Motor neuron (in vitro differentiated cells): Measurements from ENCODE around the gene C10orf67. TPM values are rescaled to one million over a fixed set of nuclear protein-coding genes. Genes with fewer than 3 reads are reported as not detected.

Experiments used
- ATAC-seq, 8 experiments: fragments of 200-7000 bp; cut with Tn5 transposase; replicated peaks in 6 of 8; 2 replicates each; pipeline ENCODE4 v1.8.0; 2021; ENCODE audit warnings: mild to moderate bottlenecking in 8 of 8, moderate library complexity in 8 of 8
- H3K27ac ChIP-seq, 2 donors: fragments of 250-450 bp; sonication (Bioruptor Pico); 2 replicates each; pipeline ENCODE4 v1.9.0; 2021; ENCODE audit warnings: antibody characterized with exemption in 2 of 2, mild to moderate bottlenecking in 2 of 2, moderate library complexity in 1 of 2
- H3K4me1 ChIP-seq, 2 donors: fragments of 250-450 bp; sonication (Bioruptor Pico); replicated peaks in 1 of 2; 2 replicates each; pipeline ENCODE4 v1.6.1; 2021; ENCODE audit warnings: antibody characterized with exemption in 2 of 2, mild to moderate bottlenecking in 2 of 2, moderate library complexity in 1 of 2
- H3K4me3 ChIP-seq, 5 donors: fragments of 250-450 bp; sonication (Bioruptor Pico); 2 replicates each; pipeline ENCODE4 v1.9.0; 2021; ENCODE audit warnings: antibody characterized with exemption in 5 of 5, mild to moderate bottlenecking in 5 of 5, moderate library complexity in 4 of 5
- WGBS, 10 experiments: fragments of 450-650 bp; shearing (Covaris generic); methylation state at CpG; one replicate each; pipeline ENCODE4 v1.0.0; 2022; 5-methylcytosine and 5-hydroxymethylcytosine counted together
- in situ Hi-C, 9 experiments: fragments of 400-800 bp; cut with MboI; loops; one replicate each; pipeline ENCODE4 v1.15.0; 2021; ENCODE audit warnings: low sequenced_read_pairs in 9 of 9, low pct_unique_long_range_greater_than_20kb in 2 of 9; ENCODE audit not compliant: unreplicated experiment in 9 of 9
- total RNA-seq, 8 experiments: library from RNA; unstranded; fragments of 300-600 nt; gene quantifications; 2 replicates each; pipeline versions ENCODE4 v1.2.3 to v1.2.4, GENCODE V29; 2022

C10orf67 gene
- total RNA-seq, 8 experiments from 2014 or later, result 0.11 to 0.63 (median 0.45) TPM; not detected in 2

DNA sequence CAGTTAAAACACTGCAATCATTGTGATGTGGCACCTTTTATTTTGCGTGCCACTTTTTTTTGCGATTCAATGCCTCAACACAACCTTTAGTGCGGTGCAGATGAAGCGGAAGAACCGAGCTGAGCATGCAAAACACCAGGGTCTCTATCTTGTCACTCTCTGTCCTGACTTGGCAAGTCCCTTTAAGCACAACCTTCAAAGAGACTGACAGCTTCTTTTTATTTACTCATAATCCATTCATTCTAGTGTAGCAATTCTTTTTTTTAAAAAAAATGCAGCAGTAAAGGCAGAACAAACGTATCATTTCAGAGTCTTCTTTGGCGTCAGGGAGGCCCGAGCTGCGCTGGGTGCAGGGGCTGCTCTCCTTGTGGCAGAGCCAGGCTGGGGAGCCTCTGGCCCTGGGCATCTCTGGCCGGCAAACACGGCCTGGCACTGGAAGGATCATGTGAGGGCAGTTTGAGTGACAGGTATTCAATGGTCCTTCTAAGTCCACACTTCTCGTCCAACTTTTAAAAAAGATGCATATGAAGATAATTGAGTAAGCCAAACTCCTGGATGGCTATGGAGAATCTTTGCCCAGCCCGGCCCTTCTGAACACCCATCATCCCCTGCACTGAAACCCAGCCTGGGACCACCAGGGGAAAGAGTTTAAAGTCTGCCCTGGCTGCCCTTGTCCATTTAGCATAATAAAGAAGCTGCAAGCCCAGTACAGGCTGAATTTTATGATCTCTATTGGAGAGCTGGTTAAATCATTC, 148.6 kb downstream of the C10orf67 start:
- in situ Hi-C loops, result no loop called here
- WGBS, 10 experiments, result 0 to 18% (median 9%) methylated on average over 3 to 13 of the region's 13 CpGs; no CpG with 5 or more reads in 1 of the 10 experiments
- H3K4me1 ChIP-seq, result peaks cover 8 to 21% of the 10 kb centered on the region in 2 donors
- no peak overlapping the region for H3K4me3 ChIP-seq
- no peak overlapping the region for H3K27ac ChIP-seq
- ATAC-seq, result no peak

DNA sequence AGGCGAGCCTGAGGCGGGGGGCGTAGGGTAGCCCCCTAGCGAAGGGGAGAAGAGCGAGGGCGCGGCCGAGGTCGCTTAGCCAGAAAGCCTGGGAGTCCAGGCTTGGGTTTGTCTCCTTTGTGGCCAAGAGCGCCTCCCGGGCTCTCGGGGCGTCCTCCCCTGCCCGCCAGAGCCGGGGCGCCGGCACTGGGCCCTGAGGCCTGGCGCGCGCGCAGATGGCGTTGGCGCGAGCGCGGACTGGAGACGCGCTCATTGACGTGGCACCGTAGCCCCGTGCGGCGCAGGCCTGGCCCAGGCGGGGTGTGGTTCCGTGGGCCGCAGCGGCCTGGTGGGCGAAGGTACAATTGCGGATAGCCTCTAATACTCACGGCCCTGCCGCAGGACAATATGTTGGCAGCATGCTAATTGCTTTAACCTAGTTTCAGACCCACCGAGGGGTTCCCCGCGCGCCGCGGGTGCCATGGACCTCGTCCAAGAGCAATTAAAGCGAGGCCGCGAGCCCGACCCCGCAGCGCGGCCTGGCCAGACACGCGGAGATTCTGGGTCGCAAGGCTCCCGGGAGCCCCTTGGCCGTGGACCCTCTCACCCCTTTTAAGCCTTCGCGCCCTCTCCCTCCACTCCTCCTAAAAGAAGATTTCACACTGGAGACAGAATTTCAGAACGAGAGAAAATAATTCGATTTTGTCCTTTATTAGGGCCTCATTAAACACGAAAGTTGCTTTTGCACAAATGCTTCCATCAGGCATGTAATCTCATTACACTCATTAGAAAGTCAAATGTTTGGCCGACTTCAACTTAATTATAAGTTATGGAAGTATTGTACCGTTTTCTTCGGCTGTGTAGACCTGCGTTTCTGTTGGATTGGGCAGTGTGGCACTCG, 149.4 kb downstream of the C10orf67 start:
- peaks cover 10 to 22% of the 10 kb centered on the region in 2 donors for H3K4me1 ChIP-seq
- peak in 6 of 8 experiments; percentile 18 to 69 (median 41) for ATAC-seq
- H3K27ac ChIP-seq, result no peak overlapping the region
- in situ Hi-C loops, result no loop called here
- peak overlapping the region in 4 of 5 donors; percentile 5 to 23 (median 13) for H3K4me3 ChIP-seq
- 3 to 40% (median 12%) methylated on average over 1 to 27 of the region's 70 CpGs for WGBS, 10 experiments

DNA sequence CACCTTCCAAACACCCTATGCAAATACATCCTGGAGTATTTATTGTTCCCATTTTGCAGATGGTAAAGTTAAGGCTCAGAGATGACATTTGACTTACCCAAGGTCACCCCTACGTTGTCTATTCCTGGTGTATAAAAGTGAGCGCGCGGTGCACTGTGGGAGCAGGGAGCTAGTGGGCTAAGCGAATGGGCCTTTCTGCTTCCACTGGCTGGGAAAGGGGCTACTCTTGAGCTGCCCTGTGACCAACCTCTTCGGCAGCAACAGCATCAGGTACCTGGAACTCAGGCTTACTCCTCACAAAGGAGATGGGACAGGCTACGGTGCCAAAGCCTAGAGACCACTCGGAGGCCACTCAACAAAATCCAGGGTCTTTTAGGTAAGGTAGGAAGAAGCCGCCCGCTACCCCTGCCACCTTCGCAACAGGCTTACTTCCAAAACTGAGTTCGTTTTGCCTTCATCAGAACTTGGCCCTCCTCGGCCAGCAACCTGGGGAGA, 150.1 kb downstream of the C10orf67 start:
- 0 to 32% (median 5%) methylated on average over 1 to 8 of the region's 13 CpGs; no CpG with 5 or more reads in 2 of the 10 experiments for WGBS, 10 experiments
- H3K4me3 ChIP-seq, result peak overlapping the region in 2 of 5 donors; percentile 20 to 23
- no peak for ATAC-seq
- H3K27ac ChIP-seq, result no peak overlapping the region
- in situ Hi-C loops, result no loop called here
- H3K4me1 ChIP-seq, result peaks cover 10 to 22% of the 10 kb centered on the region in 2 donors

DNA sequence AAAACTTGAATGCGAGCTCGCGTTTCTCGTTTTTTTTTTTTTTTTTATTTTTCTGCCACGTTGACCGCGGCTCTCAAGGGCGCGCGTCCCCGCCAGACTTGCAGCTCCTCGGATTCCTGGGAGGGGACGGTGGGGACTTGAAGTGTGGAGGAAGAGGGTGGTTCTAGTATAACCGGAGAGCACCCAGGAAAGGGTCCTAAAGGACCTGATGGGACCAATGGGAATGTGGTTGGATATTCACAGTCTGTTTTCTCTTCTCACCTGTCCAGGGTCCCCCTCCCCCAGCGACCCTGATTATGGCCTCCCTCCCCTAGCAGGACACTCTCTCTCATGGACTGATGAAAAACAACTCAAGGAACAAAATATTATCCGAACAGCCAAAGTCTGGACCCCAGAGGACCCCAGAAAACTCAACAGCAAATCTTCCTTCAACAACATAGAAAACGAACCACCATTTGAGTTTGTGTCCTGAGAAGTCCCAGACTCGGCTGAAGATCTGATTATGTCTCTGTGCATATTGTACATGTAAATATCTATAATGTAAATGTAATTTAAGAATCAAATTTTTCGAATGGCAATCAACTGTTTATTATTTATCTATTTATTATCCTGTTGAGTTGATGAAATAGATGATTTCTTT, 151.0 kb downstream of the C10orf67 start:
- Histone ChIP-seq H3K4me1 (peaks cover 10 to 22% of the 10 kb centered on the region in 2 donors), H3K27ac (no peak overlapping the region), H3K4me3 (no peak overlapping the region)
- 0 to 32% (median 7%) methylated on average over 1 to 6 of the region's 19 CpGs for WGBS, 10 experiments
- no peak for ATAC-seq
- in situ Hi-C loops, result no loop called here

DNA sequence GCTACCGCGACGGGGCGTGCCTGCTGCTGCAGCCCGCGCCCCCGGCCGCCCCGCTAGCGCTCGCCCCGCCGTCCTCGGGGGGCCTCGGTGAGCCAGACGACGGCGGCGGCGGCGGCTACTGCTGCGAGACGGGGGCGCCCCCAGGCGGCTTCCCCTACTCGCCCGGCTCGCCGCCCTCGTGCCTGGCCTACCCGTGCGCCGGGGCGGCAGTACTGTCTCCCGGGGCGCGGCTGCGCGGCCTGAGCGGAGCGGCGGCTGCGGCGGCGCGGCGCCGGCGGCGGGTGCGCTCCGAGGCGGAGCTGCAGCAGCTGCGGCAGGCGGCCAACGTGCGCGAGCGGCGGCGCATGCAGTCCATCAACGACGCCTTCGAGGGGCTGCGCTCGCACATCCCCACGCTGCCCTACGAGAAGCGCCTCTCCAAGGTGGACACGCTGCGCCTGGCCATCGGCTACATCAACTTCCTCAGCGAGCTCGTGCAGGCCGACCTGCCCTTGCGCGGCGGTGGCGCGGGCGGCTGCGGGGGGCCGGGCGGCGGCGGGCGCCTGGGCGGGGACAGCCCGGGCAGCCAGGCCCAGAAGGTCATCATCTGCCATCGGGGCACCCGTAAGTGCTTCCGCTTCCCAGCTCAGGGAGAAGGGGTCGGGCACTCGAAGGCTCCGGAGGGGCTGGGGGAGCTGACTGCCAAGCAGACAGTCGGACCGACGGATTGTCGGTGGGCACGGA, 151.7 kb downstream of the C10orf67 start:
- in situ Hi-C loops, result no loop called here

DNA sequence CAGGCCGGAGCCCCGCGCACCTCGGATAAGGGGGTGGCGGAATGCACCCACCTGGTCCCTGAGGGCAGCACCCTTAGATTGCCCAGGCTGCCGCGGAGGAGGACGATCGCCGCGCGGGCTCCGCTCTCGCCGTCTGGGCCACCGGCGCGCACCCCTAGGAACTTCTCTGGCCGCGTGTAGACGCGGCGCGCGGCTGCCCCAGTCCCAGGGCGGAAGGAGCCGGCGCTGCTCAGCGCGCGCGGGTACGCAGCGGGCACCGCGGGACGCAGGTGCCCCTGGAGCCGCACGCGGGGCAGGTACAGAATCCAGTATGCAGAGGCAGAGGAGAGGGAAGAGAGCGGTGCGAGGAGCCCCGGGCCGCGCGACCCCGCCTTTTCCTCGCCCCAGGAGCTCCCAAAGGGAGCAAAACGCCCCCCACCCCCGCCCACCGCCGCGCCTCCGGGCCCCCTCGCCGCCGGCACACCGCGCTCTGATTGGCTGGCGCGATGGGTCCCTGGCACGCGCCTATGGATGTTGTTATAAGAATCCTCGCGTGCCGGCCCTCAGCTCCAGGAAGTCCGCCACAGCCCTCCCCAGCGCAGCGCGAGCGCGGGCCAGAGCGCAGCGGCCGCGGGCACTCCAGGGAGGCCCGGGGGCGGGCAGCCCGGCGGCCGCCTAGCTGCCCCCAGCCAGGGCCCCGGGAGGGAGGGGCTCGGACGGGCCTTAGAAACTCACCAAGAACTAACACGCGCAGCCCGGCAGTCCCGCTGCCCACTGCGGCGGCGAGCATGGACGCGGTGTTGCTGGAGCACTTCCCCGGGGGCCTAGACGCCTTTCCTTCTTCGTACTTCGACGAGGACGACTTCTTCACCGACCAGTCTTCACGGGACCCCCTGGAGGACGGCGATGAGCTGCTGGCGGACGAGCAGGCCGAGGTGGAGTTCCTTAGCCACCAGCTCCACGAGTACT, 152.6 kb downstream of the C10orf67 start, which contains the start of gene PTF1A:
PTF1A (plus strand) TSS at position 549 of the 948 bp plus-strand sequence; CDS start at position 768, 219 bp downstream.
- H3K4me3 ChIP-seq, result peak within 1 kb of the TSS in 4 of 5 donors; percentile 6 to 25 (median 14)
- peaks cover 10 to 22% of the 10 kb centered on the region in 2 donors for H3K4me1 ChIP-seq
- ATAC-seq, result peak in 6 of 8 experiments; percentile 35 to 60 (median 54)
- 0 to 5% (median 1%) methylated on average over 1 to 13 of the region's 107 CpGs; no CpG with 5 or more reads in 7 of the 10 experiments for WGBS, 10 experiments
- in situ Hi-C loops, result no loop called here
- H3K27ac ChIP-seq, result no peak within 1 kb of the TSS

More for the DNA sequence above, 151.7 kb downstream of the C10orf67 start:
- 0 to 2% (median 1%) methylated on average over 1 to 16 of the region's 100 CpGs; no CpG with 5 or more reads in 7 of the 10 experiments for WGBS, 10 experiments
- ATAC-seq, result peak in 7 of 8 experiments; percentile 45 to 76 (median 57)
- H3K4me1 ChIP-seq, result peaks cover 10 to 22% of the 10 kb centered on the region in 2 donors
- peak overlapping the region in 3 of 5 donors; percentile 6 to 25 (median 17) for H3K4me3 ChIP-seq
- no peak overlapping the region for H3K27ac ChIP-seq

DNA sequence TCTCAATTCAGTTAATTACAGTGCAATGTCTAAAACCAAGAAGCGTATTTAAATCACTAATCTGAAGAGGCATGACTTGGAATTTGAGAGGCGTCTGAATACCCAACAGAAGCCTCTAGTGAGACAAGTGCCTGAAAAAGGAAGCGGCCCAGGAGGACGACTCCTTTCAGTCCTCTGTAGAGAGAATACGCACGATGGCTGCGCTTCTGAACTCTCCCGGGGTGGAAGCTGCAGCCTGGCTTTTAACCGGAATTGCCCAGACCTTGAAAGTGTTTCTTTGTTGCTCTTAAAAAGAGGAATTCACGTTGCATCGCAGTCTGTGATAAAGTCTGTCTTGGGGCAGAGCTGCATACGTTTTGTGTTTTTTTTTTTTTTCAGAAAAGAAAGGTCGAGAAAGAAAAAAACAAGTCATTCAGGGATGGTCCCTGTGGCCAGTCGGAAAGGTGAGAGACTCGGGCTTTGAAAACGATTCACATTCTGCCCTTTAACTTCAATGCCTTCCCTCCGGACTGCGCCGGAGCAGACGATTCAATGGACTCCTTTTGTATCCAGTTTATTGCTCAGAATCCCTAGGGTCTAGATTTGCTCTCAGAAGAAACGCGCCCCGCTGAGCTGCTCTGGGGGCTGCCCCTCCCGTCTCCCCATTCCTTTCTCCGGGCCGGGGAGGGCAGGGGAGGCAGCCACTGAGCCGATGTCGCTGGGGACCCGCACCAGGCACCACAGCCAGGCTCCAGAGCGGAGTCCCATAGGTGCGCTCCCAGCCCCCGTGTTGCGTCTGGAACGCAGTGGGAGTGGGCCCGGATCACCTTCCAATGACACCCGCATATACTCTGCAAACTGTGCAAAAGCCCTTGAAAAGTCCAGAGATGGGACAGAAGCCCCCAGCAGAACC, 153.5 kb downstream of the C10orf67 start:
- WGBS, 10 experiments, result 0 to 25% (median 2%) methylated on average over 4 to 26 of the region's 36 CpGs; no CpG with 5 or more reads in 1 of the 10 experiments
- Histone ChIP-seq H3K4me3 (no peak overlapping the region), H3K27ac (no peak overlapping the region), H3K4me1 (peaks cover 10 to 22% of the 10 kb centered on the region in 2 donors)
- peak in 2 of 8 experiments; percentile 9 to 14 for ATAC-seq
- in situ Hi-C loops, result no loop called here

DNA sequence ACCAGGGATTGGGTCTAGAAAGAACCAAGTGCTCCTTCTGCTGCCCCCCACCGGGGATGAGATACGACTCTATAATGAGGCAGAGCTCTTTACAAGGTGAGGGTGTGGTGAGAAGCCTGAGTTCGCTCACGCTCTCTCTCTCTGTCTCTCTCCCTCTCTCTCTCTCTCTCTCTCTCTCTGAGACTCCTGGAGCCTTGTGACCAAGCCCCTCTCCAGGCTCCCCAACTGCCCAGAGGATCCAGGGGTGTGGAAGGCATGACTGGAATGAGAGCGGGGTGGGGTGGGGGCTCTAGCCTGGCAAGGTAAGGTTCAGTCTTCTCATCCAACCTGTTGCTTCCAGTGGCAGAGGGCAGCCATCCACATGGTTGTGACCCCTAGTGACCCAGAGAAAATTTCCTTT, 155.6 kb downstream of the C10orf67 start:
- no peak for ATAC-seq
- Histone ChIP-seq H3K27ac (no peak overlapping the region), H3K4me3 (no peak overlapping the region), H3K4me1 (peaks cover 9 to 13% of the 10 kb centered on the region in 2 donors)
- in situ Hi-C loops, result no loop called here
- 0 to 60% (median 31%) methylated on average over 1 to 4 of the region's 5 CpGs; no CpG with 5 or more reads in 6 of the 10 experiments for WGBS, 10 experiments

DNA sequence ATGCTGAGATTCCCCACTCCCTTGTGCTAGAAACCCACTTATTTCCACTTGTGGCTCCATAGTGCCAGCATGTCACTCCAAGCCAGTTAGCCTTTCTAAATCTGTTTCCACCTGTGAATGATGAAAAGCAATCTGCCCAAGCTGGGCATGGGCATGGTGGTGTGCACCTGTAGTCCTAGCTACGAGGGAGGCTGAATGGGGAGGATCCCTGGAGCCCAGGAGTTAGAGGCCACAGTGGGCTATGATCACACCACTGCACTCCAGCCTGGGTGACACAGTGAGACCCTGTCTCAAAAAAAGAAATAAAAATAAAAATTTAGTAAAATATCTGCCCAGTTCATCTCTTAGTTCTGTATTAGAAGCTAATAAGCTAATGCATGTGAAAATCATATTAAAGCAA, 157.4 kb downstream of the C10orf67 start:
- WGBS, 10 experiments, result 63 to 86% methylated on average over 1 of the region's 1 CpG; no CpG with 5 or more reads in 8 of the 10 experiments
- Histone ChIP-seq H3K4me3 (no peak overlapping the region), H3K4me1 (peaks cover 9% of the 10 kb centered on the region in 2 donors), H3K27ac (no peak overlapping the region)
- in situ Hi-C loops, result no loop called here
- no peak for ATAC-seq

DNA sequence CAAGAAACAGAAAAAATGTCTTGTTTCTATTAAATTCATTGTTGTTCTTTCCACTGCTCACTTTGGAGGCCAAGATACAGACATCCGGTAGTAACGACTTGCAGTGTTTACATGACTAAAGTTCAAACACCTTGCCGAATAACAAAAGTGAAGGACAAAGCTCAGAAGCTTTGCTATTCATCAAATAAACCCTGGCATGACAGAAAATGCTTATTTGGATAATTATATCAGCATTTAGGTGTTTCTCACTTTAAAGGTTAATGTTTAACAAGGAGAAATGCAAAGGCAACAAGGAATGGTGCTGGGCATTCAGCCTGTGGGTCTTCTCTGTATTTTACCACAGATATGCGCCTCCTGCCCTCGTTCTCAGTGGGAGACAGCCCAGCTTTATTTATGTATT, 157.9 kb downstream of the C10orf67 start:
- Histone ChIP-seq H3K4me3 (no peak overlapping the region), H3K27ac (no peak overlapping the region), H3K4me1 (peaks cover 7 to 9% of the 10 kb centered on the region in 2 donors)
- in situ Hi-C loops, result no loop called here
- 6 to 36% (median 20%) methylated on average over 3 to 5 of the region's 5 CpGs; no CpG with 5 or more reads in 1 of the 10 experiments for WGBS, 10 experiments
- no peak for ATAC-seq
